LNCAP (cell line): Measurements from ENCODE around the gene FTCDNL1.

Experiments
- CTCF ChIP-seq: fragments of 450-650 bp; IDR thresholded peaks from 2 replicates; pipeline ENCODE4 v1.5.1; 2017; ENCODE audit warnings: mild to moderate bottlenecking

FTCDNL1 gene

GRCh38 chr2:199850718-199851500 is at the start of gene FTCDNL1:
Gene FTCDNL1, minus strand, starts transcription at chr2:199851192. Its CDS starts 2,230 bp downstream, at chr2:199848962.
- peak; percentile 60 for TF ChIP-seq CTCF

GRCh38 chr2:199896617-199897016 is 45.6 kb upstream of the FTCDNL1 start:
- no peak for TF ChIP-seq CTCF

GRCh38 chr2:199895406-199895805 is 44.4 kb upstream of the FTCDNL1 start:
- no peak for TF ChIP-seq CTCF

- TF ChIP-seq CTCF: no peak
Observed at GRCh38 chr2:199883474-199884212, 32.7 kb upstream of the FTCDNL1 start.

GRCh38 chr2:199882667-199883066 is 31.7 kb upstream of the FTCDNL1 start:
- TF ChIP-seq CTCF: no peak

- no peak for TF ChIP-seq CTCF
Observed at GRCh38 chr2:199875400-199875799, 24.4 kb upstream of the FTCDNL1 start.

GRCh38 chr2:199874209-199874608 is 23.2 kb upstream of the FTCDNL1 start:
- TF ChIP-seq CTCF: no peak
